GM12891 (cell line): ENCODE data around the gene ZNF587.

Source experiments
- PAX5 ChIP-seq: IDR thresholded peaks from 2 replicates; pipeline ENCODE4 v1.6.1; 2011; ENCODE audit warnings: low read length, moderate library complexity, mild to moderate bottlenecking; ENCODE audit not compliant: insufficient read depth, severe bottlenecking
- POLR2A ChIP-seq: IDR thresholded peaks from 2 replicates; pipeline ENCODE4 v1.6.1; 2011; ENCODE audit warnings: low read depth, low read length, control low read depth
- POLR2AphosphoS5 ChIP-seq: IDR thresholded peaks from 2 replicates; pipeline ENCODE4 v1.6.1; 2011; ENCODE audit warnings: low read depth, low read length, control low read depth
- POU2F2 ChIP-seq: IDR thresholded peaks from 2 replicates; pipeline ENCODE4 v1.6.1; 2011; ENCODE audit warnings: low read depth, mild to moderate bottlenecking, control low read depth, low read length, moderate library complexity
- SPI1 ChIP-seq: IDR thresholded peaks from 2 replicates; pipeline ENCODE4 v1.6.1; 2011; ENCODE audit warnings: low read depth, low read length, control low read depth
- TAF1 ChIP-seq: IDR thresholded peaks from 2 replicates; pipeline ENCODE4 v1.6.1; 2011; ENCODE audit warnings: low read depth, low read length, control low read depth

DNA sequence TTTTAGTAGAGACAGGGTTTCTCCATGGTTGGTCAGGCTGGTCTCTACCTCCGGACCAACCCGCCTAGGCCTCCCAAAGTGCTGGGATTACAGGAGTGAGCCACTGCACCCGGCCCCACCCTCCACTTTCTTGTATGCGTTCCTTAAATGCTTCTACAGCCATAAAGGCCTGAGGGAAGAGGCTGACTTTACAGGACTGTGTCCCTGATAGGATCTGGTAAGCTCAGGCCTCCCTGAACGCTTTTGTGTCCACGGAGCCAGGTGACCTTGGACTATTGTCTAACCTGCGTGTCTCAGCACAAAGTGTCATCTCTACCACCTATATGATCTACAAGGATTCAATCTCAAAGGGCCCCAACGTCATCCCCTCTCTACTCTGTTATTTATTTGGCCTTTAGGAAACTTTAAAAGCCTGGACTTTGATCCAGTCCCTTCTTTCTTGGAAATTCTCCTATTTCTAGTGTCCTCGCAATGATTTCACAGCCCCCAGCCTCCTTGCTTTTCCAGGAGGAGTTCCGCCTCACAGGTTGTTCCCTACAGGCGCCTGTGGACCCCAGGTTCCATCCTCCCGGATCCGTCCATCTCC is 35.6 kb upstream of the ZNF587 start:
- TF ChIP-seq POLR2A (no peak), TAF1 (no peak), POLR2AphosphoS5 (no peak; the same call in 1 of the 2 replicates), SPI1 (no peak), PAX5 (no peak), POU2F2 (no peak)
